Measurements from ENCODE around the gene BCL7A.
"Not testable (repeated sequence)": the region's sequence is repeated elsewhere in the genome, so short reads cannot be mapped to it uniquely, and the experiment has no call there.

BCL7A gene

GRCh38 chr12:122021822-122022392 lies at the start of gene BCL7A:
TSS of gene BCL7A (plus strand) at chr12:122021884. CDS start at chr12:122022092, 208 bp downstream.
- DNase-seq: peak; percentile 20

- DNase-seq: no peak
Measured at GRCh38 chr12:121974026-121974985, 47.4 kb upstream of the BCL7A start.

DNA sequence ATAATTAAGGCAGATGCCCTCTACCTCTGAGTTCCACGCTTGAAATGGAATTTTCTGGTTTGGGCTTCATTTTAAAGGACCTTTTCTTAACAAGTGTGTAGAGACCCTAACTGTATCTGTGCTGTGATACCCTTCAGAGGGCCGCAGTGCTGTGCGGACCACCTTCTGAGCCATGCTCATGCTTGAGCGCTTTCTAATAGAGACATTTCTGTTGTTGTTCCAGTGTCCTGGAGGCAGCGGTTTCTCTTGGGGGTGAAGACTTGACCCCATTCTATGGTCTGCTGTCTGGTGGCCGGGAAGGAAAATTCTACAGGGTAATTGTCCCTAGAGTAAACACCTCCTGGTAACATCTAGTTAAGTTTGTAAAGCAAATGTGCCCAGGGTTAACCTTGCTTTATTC lies 46.7 kb upstream of the BCL7A start:
- DNase-seq: no peak

DNA sequence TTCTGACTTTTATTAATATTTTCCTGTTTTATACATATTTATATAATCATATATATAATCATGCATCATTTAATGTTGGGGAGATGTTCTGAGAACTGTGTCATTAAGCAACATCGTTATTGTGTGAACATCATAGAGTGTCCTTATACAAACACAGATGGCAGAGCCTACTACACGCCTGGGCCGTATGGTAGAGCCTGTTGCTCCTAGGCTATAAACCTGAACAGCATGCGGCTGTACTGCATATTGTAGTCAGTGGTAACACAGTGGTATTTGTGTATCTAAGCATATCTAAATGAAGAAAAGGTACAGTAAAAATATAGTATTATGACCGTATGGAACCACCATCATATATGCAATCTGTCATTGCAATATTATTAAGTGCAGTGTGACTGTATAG lies 44.7 kb upstream of the BCL7A start:
- DNase-seq: no peak

- no peak for DNase-seq
Measured at GRCh38 chr12:121980191-121980891, 41.3 kb upstream of the BCL7A start.

- DNase-seq: no peak
Measured at GRCh38 chr12:121980892-121981272, 40.8 kb upstream of the BCL7A start.

DNA sequence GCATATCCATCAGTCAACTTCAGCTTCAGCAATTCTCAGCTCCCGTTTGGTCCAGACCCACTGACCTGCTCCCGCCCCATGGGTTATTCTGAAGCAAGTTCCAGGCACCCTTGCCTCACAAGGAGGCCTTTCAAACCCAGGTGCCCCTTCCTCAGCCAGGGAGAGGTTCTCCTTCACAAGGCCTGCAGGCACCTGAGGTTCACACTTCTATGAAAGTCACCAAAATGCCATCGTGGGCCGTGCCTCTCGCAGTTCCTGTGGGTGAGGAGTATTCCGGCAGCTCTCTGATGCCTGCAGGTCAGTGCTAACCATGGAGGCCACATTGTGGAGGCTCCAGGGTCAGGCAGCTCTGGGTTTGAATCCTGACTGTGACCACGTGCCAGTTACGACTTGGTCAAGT lies 40.2 kb upstream of the BCL7A start:
- DNase-seq: no peak

GRCh38 chr12:121982950-121983349 lies 38.7 kb upstream of the BCL7A start:
- no peak for DNase-seq

GRCh38 chr12:121983536-121984210 lies 38.0 kb upstream of the BCL7A start:
- no peak for DNase-seq

DNA sequence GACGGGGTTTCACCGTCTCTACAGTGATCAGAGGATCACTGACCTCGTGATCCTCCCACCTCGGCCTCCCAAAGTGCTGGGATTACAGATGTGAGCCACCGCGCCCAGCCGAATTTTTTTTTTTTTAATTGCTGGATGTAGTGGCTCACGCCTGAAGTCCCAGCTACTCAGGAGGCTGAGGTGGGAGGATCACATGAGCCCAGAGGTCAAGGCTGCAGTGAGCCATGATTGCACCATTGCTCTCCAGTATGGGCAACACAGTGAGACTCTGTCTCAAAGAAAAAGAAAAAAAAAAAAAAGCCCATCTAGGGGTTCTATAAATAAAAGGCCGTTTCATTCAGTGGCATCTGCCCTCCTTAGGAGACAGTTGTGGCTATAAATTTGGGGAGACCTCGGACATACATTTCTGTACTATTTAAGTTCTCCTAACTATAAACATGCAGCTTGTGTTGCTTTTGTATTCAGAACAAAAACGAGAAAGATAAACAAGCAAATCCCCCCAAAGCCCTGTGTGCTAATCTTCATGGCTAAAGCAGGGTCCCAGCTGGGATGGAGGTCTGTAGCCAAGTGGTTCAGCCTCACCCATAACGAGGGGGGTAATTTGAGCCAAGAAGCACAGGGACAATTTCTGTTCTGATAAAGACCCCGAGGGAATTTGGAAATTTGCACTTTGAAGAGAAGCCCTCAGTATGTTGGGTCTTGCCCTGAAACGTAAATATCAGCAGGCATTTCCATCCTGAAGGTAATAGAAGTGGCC lies 35.0 kb upstream of the BCL7A start:
- DNase-seq: no peak

GRCh38 chr12:121988519-121988918 lies 33.2 kb upstream of the BCL7A start:
- DNase-seq: not testable (repeated sequence)

DNA sequence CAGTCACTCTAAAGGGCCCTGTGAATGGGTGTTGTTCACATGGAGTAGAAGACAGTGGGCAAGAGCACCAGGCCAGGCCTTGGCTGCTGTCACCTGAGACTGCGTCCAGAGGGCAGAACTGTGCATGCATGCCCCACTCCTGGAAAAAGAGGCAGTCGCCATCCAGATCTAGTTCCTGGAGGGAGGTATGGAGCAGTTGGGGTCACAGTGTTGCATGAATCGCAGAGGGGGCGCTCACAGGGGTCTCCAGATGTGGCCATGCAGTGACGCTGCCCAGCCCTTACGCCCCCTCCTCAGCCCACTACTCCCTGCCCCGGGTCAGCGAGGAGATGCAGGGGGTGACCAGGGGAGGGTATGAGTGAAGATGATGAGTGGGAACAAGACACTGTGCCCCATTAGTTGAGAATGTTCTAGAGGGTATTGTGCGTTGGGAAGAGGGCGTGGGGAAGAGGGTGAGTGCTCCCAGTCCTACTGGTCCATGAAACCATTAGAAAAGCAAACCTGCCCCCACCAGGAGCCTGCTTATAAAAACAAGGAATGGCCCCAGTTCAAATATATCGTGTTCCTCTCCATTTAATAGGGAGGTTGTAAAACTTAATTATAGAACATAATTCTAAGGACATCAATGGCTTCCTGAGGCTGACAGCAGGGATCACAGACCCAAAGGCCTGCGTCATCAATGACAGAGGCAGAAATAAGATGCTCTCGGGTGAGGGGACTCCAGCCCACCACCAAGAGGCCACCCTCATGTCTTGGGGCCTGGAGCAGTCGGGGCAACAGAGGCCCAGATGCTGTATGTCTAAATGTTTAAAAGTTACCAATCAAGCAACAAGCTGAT lies 32.2 kb upstream of the BCL7A start:
- no peak for DNase-seq

- DNase-seq: no peak
Measured at GRCh38 chr12:121990114-121990647, 31.5 kb upstream of the BCL7A start.

- DNase-seq: no peak
Measured at GRCh38 chr12:121990692-121991603, 30.7 kb upstream of the BCL7A start.

DNA sequence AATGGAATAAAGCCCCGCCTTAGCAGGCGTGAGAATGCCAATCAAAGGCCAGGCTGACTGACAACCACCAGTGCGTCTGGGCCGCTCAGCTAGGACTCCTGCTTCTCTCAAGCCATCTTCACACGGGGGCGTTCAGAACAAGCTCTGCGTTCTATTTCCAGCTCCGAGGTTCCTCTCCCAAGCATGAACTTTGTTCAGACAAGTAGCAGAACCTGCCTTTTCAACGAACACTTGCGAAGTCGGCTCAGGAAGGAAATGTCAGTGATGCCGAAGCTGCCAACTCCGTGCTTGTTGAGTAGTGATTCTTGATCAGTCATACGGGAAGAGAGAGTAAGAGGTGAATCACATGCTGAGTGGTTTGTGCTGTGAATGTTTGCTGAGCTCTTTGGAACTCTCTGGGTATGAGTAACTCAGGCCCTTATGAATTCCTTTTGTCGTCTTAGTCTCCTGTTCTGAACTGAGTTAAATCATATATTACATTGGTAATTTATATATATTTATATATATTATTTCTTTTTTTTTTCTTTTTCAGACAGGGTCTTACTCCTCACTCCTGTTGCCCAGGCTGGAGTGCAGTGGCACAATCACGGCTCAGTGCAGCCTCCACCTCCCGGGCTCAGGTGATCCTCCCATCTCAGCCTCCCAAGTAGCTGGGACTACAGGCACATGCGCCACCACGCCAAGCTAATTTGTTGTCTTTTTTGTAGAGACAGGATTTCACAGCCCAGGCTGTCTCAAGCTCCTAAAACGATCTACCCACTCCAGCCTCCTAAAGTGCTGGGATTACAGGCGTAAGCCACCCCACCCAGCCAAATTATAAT lies 29.4 kb upstream of the BCL7A start:
- DNase-seq: no peak

DNA sequence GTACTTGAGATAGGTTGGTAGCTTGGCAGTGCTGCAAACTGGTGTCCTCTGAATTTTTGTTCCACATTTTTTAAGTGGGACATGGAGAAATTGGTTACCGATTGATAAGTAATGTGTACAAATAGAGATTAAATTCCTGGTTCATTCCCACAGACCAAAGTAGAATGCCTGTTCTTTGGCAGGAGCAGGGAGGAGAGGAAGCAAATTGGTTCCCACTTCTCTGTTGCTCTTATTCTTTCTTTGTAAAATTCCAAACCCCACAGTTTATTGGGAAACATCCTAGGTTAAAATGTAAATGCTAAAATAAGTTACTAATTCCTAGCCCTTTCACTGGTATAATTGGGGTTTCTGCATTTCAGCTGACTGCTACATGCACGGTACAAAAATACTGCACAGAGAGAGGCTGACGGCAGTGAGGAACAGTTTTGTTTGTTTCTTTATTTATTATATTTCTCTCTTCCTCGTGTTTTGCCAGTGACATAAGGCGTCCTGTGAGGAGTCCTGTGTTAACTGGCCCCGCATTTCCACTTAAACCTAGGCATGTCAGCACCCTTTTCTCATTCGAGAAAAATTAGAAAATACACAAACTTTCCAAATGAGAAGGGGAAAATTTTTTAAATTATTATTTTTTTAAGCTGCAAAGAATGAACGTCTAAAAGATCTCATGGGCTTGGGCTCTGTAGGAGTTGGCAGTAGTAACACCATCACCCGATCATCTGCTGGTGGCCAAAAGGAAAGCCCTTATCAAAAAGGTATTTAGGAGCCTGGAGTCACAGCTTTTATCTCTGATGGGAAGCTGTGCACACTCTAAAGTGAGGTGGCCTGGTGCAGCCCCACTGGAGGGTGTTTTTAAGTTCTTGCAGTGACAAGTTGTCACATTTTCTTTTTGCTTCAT lies 25.4 kb upstream of the BCL7A start:
- no peak for DNase-seq

GRCh38 chr12:121996945-121997612 lies 24.6 kb upstream of the BCL7A start:
- DNase-seq: no peak

Data from NCI-H1048 (cell line).